Measurements from ENCODE around the gene NEK1. TPM values are rescaled to one million over a fixed set of nuclear protein-coding genes. Genes with fewer than 3 reads are reported as not detected.

NEK1 gene
- total and polyA plus RNA-seq, 2 of the 8 experiments (the other 6 are each of a cell fraction or from before 2014, with no cell fraction given): 3.9 to 11.7 TPM

DNA sequence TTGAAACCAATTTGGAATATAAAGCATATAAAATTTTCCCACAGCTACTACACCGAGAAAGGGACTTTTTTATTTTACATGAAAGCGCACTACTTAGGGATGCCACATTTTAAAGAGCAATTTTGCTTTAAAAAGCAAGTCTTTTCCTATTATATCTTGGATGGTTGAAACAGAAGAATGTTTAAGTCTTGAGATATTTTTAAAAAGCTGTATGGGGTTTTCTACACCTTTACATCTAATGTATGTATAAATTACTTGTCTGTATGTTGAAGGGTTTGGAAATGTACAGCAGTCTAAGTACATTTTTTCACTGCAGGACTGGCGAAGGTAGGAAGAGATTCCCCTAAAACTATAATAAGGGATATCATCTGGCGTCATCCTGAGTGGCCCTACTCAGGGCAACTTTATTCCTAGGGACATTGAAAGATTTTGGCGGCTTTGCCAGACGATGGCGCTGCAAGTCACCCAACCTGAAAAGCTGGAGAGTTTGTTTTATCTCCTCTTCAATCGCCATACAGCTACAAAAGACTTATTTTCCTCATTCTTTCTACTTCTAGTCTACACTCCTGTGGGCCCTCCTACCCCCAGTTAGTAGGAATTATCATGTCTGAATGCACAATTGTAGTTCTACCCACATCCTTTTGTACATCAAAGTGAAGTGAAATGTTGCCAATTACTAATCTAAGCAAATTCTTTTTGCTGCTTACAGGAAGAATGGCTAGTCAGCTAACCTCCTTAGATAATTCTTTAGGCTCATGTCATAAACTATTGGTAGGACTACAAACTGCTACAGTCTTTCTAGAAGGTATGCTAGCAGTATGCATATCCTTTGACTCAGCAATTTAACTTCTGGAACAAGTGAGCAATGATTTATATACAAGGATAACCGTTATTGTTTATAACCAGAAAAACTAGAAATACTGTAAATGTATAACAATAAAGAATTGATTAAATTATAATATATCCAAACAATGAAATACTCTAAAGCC lies 782 bp upstream of the NEK1 start (continued):
- peak; percentile 45 for TF ChIP-seq CHD7 (IDR thresholded peaks at IDR 0.05; ENCODE audit: insufficient replicate concordance, low read length)
- no peak for TF ChIP-seq KDM5A (IDR thresholded peaks at IDR 0.05; ENCODE audit: low read length)
